CD8-positive, alpha-beta memory T cell (primary cell): ENCODE results near the gene GPATCH2L. TPM values are rescaled to one million over a fixed set of nuclear protein-coding genes. Genes with fewer than 3 reads are reported as not detected.

Source experiments
- CTCF ChIA-PET: fragments of 350-600 bp; sonication (Branson Sonifier 250); formaldehyde crosslinking; loops from one replicate; lab custom pipeline; 2021; ENCODE audit warnings: antibody characterized with exemption; lab: Charles Lee
- POLR2A ChIA-PET: fragments of 350-600 bp; sonication (Branson Sonifier 250); formaldehyde crosslinking; loops from one replicate; lab custom pipeline; 2021; ENCODE audit warnings: antibody characterized with exemption; lab: Charles Lee
- DNase-seq, 5 donors: peaks; one replicate each; pipeline versions ENCODE4 v3.0.0 to v3.0.0-alpha.2; 2020 to 2022; ENCODE audit warnings: mixed read lengths in 1 of 5
- H3K27ac ChIP-seq: one replicate; pipeline ENCODE4 v1.7.0; 2013; ENCODE audit warnings: low read depth, mild to moderate bottlenecking, low read length, moderate library complexity
- H3K27me3 ChIP-seq: 2 replicates; pipeline ENCODE4 v1.7.0; 2013; ENCODE audit warnings: low read length, mild to moderate bottlenecking; ENCODE audit not compliant: insufficient read depth, poor library complexity, severe bottlenecking
- H3K36me3 ChIP-seq: 2 replicates; pipeline ENCODE4 v1.7.0; 2013; ENCODE audit warnings: mild to moderate bottlenecking, low read length, moderate library complexity; ENCODE audit not compliant: insufficient read depth
- H3K4me1 ChIP-seq: 2 replicates; pipeline ENCODE4 v1.7.0; 2013; ENCODE audit warnings: mild to moderate bottlenecking, low read length, moderate library complexity; ENCODE audit not compliant: insufficient read depth
- H3K4me3 ChIP-seq: 2 replicates; pipeline ENCODE4 v1.7.0; 2013; ENCODE audit warnings: mild to moderate bottlenecking, low read length
- H3K9me3 ChIP-seq: 2 replicates; pipeline ENCODE4 v1.7.0; 2013; ENCODE audit warnings: mild to moderate bottlenecking, low read length
- H3K27ac Mint-ChIP-seq, 8 donors: one replicate each; pipeline ENCODE4 v1.8.0; 2020 to 2021; ENCODE audit warnings: mixed read lengths in 8 of 8, mild to moderate bottlenecking in 6 of 8, inconsistent platforms in 3 of 8, moderate library complexity in 3 of 8
- H3K27me3 Mint-ChIP-seq, 2 donors: one replicate each; pipeline ENCODE4 v1.8.0; 2020 to 2021; ENCODE audit warnings: mixed read lengths in 2 of 2, mild to moderate bottlenecking in 1 of 2, moderate library complexity in 1 of 2
- H3K36me3 Mint-ChIP-seq, 3 donors: one replicate each; pipeline ENCODE4 v1.8.0; 2020 to 2021; ENCODE audit warnings: mixed read lengths in 3 of 3, inconsistent platforms in 1 of 3, mild to moderate bottlenecking in 1 of 3
- H3K4me1 Mint-ChIP-seq, 3 donors: one replicate each; pipeline ENCODE4 v1.8.0; 2020 to 2021; ENCODE audit warnings: mixed read lengths in 3 of 3, inconsistent platforms in 1 of 3, mild to moderate bottlenecking in 1 of 3
- H3K4me3 Mint-ChIP-seq, 7 donors: one replicate each; pipeline ENCODE4 v1.8.0; 2020 to 2021; ENCODE audit warnings: mixed read lengths in 7 of 7, mild to moderate bottlenecking in 6 of 7, moderate library complexity in 4 of 7, inconsistent platforms in 2 of 7
- H3K9me3 Mint-ChIP-seq, 5 donors: one replicate each; pipeline ENCODE4 v1.8.0; 2020 to 2022; ENCODE audit warnings: mixed read lengths in 5 of 5, mild to moderate bottlenecking in 3 of 5, moderate library complexity in 2 of 5, inconsistent platforms in 1 of 5
- polyA plus RNA-seq: library from polyadenylated mRNA; unstranded; fragments of 300-500 nt; fragmentation: Illumina TruSeq; gene quantifications from one replicate; pipeline ENCODE4 v1.2.3, GENCODE V29; 2021
- total RNA-seq, 2 experiments: library from RNA; stranded (reverse); gene quantifications; one replicate each; pipeline ENCODE4 v1.2.3, GENCODE V29; 2021

The GPATCH2L gene
- total and polyA plus RNA-seq, 3 experiments from 2014 or later = 8.3 to 41.9 (median 36.0) TPM

DNA sequence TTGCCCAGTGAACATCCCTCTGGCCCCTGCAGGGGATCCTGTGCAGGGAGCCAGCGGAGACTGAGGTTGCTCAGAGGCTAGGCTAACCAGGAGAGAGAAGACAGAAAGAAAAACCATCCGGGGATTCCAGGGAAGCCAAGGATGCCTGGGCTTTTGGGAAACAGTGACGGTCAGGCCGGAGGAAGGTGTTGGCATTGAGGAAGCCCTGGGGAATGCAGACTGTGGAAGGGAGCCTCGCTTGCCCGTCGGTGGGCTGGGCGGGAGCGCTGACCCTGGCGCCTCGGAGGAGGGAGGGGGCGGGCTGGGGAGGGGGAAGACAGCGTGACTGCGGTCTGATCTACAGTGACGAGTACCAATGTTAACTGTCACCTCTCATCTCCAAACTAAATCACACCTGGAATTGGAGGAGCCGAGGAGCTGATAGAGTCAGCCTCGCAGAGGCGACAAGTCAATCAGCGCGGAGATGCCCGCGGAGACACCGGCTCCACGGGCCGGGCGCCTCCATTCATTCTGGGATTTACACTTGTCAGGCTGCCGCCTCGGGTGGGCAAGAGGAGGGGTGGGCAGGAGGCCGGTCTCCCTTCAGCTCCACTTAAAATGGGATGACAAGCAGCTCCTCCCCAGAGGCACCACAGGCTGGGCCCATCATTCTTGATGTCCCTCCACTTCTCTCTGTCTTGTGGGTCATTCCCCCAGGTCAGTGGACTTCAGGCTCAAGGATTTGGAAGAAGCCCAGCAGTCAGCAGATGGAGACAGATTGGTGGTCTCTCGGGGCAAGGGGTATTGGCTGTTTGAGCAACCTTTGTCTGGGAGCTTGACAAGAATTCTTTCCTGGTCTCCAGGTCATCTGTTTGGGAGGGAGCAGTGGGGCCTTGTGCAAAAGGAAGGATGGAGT, 20.4 kb upstream of the GPATCH2L start:
- Mint-ChIP-seq H3K9me3 (no peaks in the 10 kb centered on the region), H3K27me3 (peaks cover 45 to 86% of the 10 kb centered on the region in 2 donors), H3K36me3 (peaks cover 0 to 21% (median 3%) of the 10 kb centered on the region in 3 donors)

GRCh38 chr14:76133103-76133502, 18.6 kb upstream of the GPATCH2L start:
- CTCF ChIA-PET = no interaction called here
- Histone ChIP-seq H3K4me3 (no peak overlapping the region), H3K36me3 (no peaks in the 10 kb centered on the region), H3K9me3 (no peaks in the 10 kb centered on the region), H3K27ac (no peak overlapping the region), H3K4me1 (no peaks in the 10 kb centered on the region), H3K27me3 (peaks cover 29% of the 10 kb centered on the region)
- POLR2A ChIA-PET = no interaction called here
- Mint-ChIP-seq H3K9me3 (peaks cover 0 to 4% (median 0%) of the 10 kb centered on the region in 5 donors), H3K36me3 (peaks cover 0 to 13% (median 1%) of the 10 kb centered on the region in 3 donors), H3K4me1 (peaks cover 1 to 14% (median 10%) of the 10 kb centered on the region in 3 donors), H3K27me3 (peaks cover 52 to 88% of the 10 kb centered on the region in 2 donors), H3K4me3 (no peak overlapping the region), H3K27ac (no peak overlapping the region)
- DNase-seq = no peak

More for the DNA sequence above, 20.4 kb upstream of the GPATCH2L start:
- H3K36me3 ChIP-seq = no peaks in the 10 kb centered on the region
- no peaks in the 10 kb centered on the region for H3K4me1 ChIP-seq
- H3K4me3 ChIP-seq = no peak overlapping the region
- ChIA-PET POLR2A (no interaction called here), CTCF (no interaction called here)
- H3K27ac ChIP-seq = no peak overlapping the region
- peak overlapping the region in 1 of 7 donors; percentile 38 for H3K4me3 Mint-ChIP-seq
- H3K27me3 ChIP-seq = peaks cover 17% of the 10 kb centered on the region
- no peak for DNase-seq
- no peak overlapping the region for H3K27ac Mint-ChIP-seq
- H3K9me3 ChIP-seq = no peaks in the 10 kb centered on the region
- peaks cover 0 to 14% (median 8%) of the 10 kb centered on the region in 3 donors for H3K4me1 Mint-ChIP-seq

DNA sequence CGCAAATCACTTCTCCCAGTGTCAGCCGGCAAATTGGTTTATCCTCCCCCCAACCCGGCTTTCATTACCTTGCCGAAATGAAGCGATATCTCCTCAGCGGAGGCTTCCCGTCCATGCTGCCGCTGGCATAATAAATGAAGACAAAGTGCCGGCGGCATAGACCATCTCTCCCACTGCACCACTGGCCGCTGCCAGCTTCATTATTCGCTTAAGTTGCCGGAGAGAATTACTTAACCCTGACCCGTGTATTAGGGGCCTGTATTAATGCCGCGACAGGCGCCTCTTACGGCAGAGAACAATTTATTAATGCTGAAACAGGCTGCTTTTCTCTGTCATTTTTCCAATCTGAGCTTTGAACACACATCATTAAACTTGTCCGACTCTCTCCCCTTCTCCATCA, 17.5 kb upstream of the GPATCH2L start:
- H3K36me3 ChIP-seq = no peaks in the 10 kb centered on the region
- peaks cover 0 to 6% (median 0%) of the 10 kb centered on the region in 5 donors for H3K9me3 Mint-ChIP-seq
- peaks cover 8 to 18% (median 14%) of the 10 kb centered on the region in 3 donors for H3K4me1 Mint-ChIP-seq
- H3K4me1 ChIP-seq = no peaks in the 10 kb centered on the region
- peaks cover 0 to 13% (median 1%) of the 10 kb centered on the region in 3 donors for H3K36me3 Mint-ChIP-seq
- no peaks in the 10 kb centered on the region for H3K9me3 ChIP-seq
- peaks cover 54 to 87% of the 10 kb centered on the region in 2 donors for H3K27me3 Mint-ChIP-seq
- H3K4me3 Mint-ChIP-seq = no peak overlapping the region
- no peak overlapping the region for H3K4me3 ChIP-seq
- H3K27me3 ChIP-seq = peaks cover 36% of the 10 kb centered on the region
- peak overlapping the region in 1 of 8 donors; percentile 51 for H3K27ac Mint-ChIP-seq
- ChIA-PET CTCF (no interaction called here), POLR2A (no interaction called here)
- no peak overlapping the region for H3K27ac ChIP-seq
- no peak for DNase-seq

- Histone ChIP-seq H3K27ac (no peak overlapping the region), H3K27me3 (peaks cover 33% of the 10 kb centered on the region), H3K9me3 (no peaks in the 10 kb centered on the region), H3K4me3 (no peak overlapping the region), H3K4me1 (no peaks in the 10 kb centered on the region), H3K36me3 (no peaks in the 10 kb centered on the region)
- ChIA-PET POLR2A (no interaction called here), CTCF (interaction anchor here (0.6 kb wide), 1 partner anchor 1657 kb away, joined by 3 read pairs; no protein-coding TSS in a partner anchor)
- Mint-ChIP-seq H3K36me3 (peaks cover 0 to 13% (median 1%) of the 10 kb centered on the region in 3 donors), H3K27me3 (peaks cover 61 to 92% of the 10 kb centered on the region in 2 donors), H3K9me3 (peaks cover 0 to 12% (median 1%) of the 10 kb centered on the region in 5 donors), H3K4me3 (no peak overlapping the region), H3K4me1 (peaks cover 8 to 19% (median 14%) of the 10 kb centered on the region in 3 donors), H3K27ac (no peak overlapping the region)
- no peak for DNase-seq
Measured at GRCh38 chr14:76135722-76136121, 16.0 kb upstream of the GPATCH2L start.

DNA sequence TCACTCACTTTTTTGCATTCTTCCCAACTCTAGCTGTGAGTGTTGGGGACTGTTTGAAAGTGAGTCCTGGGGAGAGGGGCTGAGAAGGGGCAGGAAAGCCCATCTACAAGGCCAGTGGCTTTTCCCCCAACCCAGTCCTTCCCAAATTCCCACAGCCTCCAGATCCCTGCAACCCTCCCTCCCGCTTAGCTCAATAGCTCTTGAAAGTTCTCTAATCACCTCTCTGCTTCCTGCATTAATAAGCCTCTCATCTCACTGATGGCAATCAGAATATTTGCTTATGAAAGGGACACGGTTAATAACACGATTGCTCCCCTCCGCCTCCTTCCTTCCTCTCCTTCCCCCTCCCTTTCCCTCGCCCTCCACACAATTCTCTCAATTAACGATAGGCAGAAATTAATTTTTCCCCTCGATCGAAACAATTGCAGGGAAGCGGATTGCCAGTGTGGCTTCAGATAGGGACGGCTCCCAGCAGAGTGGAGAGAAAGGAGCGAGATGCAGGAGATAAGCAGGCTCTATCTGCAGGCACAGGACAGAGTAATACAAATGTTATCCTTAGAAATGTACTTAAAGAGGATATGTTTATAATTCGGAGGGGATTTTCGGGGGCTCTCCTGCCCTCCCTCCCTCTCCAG, 15.1 kb upstream of the GPATCH2L start:
- Histone ChIP-seq H3K4me1 (no peaks in the 10 kb centered on the region), H3K9me3 (no peaks in the 10 kb centered on the region), H3K36me3 (no peaks in the 10 kb centered on the region), H3K27me3 (peaks cover 33% of the 10 kb centered on the region), H3K4me3 (no peak overlapping the region), H3K27ac (no peak overlapping the region)
- Mint-ChIP-seq H3K9me3 (peaks cover 2 to 15% (median 3%) of the 10 kb centered on the region in 5 donors), H3K27me3 (peaks cover 61 to 92% of the 10 kb centered on the region in 2 donors), H3K27ac (no peak overlapping the region), H3K4me1 (peaks cover 8 to 19% (median 14%) of the 10 kb centered on the region in 3 donors), H3K36me3 (peaks cover 0 to 10% (median 1%) of the 10 kb centered on the region in 3 donors), H3K4me3 (no peak overlapping the region)
- ChIA-PET POLR2A (no interaction called here), CTCF (no interaction called here)
- DNase-seq = no peak

- Mint-ChIP-seq H3K36me3 (peaks cover 0 to 4% (median 1%) of the 10 kb centered on the region in 3 donors), H3K27me3 (peaks cover 59 to 80% of the 10 kb centered on the region in 2 donors), H3K4me1 (peaks cover 0 to 11% (median 8%) of the 10 kb centered on the region in 3 donors), H3K27ac (no peak overlapping the region), H3K4me3 (no peak overlapping the region), H3K9me3 (peaks cover 9 to 19% (median 12%) of the 10 kb centered on the region in 5 donors)
- H3K9me3 ChIP-seq = no peaks in the 10 kb centered on the region
- no peaks in the 10 kb centered on the region for H3K4me1 ChIP-seq
- H3K36me3 ChIP-seq = no peaks in the 10 kb centered on the region
- H3K27ac ChIP-seq = no peak overlapping the region
- CTCF ChIA-PET = no interaction called here
- no peak for DNase-seq
- H3K4me3 ChIP-seq = no peak overlapping the region
- H3K27me3 ChIP-seq = peaks cover 33% of the 10 kb centered on the region
- POLR2A ChIA-PET = no interaction called here
Measured at GRCh38 chr14:76138119-76138757, 13.5 kb upstream of the GPATCH2L start.

DNA sequence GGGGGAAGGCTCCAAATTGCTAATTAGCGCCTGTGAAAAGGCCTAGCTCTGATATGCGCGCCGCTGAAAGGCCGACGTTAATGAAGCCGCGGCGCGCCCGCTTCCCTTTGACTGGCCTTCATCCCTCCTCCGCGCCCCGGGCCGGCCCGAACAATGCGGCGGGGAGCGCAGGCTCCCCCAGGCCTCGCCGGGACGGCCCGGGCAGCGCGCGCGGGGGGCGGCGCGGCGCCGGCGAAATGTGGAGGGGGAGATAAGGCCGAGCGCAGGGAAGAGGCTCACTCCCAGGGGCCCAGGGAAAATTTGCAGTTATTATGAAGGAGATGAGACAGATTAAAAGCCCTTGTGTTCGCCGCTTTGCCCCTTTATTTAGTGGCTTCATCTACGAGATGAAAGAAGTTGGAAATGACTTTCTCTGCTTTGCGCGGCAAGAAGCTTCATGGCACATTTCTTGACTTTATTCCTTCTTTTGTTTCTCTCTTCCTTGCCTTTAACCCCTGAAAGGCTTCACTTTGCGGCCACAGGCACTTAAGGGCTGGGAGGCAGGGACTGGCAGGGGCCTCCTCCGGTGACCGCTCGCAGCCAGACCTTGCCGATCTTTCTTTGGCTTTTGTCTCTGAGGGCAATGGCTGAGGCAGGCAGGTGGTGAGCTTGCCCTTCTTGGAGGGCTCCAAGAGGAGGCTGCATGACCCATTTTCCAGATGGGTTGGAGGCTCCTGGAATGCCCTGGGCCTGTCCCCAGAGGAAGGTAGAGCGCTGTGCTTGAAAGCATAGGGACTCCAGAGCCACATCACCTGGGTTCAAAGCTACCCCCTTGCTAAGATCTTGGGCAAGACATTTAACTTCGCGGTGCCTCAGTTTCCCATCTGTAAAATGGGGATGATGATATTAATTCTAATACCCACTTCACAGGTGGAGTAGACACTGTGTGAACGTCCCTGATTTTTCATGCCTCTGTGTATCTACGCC, 12.7 kb upstream of the GPATCH2L start:
- CTCF ChIA-PET = no interaction called here

More for the DNA sequence above, 12.7 kb upstream of the GPATCH2L start:
- H3K27me3 Mint-ChIP-seq = peaks cover 55 to 73% of the 10 kb centered on the region in 2 donors
- peaks cover 31% of the 10 kb centered on the region for H3K27me3 ChIP-seq
- H3K4me3 ChIP-seq = no peak overlapping the region
- no peaks in the 10 kb centered on the region for H3K9me3 ChIP-seq
- DNase-seq = no peak
- no peak overlapping the region for H3K27ac Mint-ChIP-seq
- peaks cover 0 to 11% (median 8%) of the 10 kb centered on the region in 3 donors for H3K4me1 Mint-ChIP-seq
- H3K4me3 Mint-ChIP-seq = no peak overlapping the region
- no peak overlapping the region for H3K27ac ChIP-seq
- no peaks in the 10 kb centered on the region for H3K4me1 ChIP-seq
- POLR2A ChIA-PET = no interaction called here
- peaks cover 14 to 20% (median 16%) of the 10 kb centered on the region in 5 donors for H3K9me3 Mint-ChIP-seq
- H3K36me3 Mint-ChIP-seq = peaks cover 0 to 2% (median 0%) of the 10 kb centered on the region in 3 donors
- H3K36me3 ChIP-seq = no peaks in the 10 kb centered on the region
